ENCODE results near the gene AGTR1. TPM values are rescaled to one million over a fixed set of nuclear protein-coding genes. Genes with fewer than 3 reads are reported as not detected.

The AGTR1 gene
- total and polyA plus RNA-seq, 2 of the 13 experiments (the other 11 are each of a cell fraction or from before 2014, with no cell fraction given): 0.64 to 1.5 TPM

DNA sequence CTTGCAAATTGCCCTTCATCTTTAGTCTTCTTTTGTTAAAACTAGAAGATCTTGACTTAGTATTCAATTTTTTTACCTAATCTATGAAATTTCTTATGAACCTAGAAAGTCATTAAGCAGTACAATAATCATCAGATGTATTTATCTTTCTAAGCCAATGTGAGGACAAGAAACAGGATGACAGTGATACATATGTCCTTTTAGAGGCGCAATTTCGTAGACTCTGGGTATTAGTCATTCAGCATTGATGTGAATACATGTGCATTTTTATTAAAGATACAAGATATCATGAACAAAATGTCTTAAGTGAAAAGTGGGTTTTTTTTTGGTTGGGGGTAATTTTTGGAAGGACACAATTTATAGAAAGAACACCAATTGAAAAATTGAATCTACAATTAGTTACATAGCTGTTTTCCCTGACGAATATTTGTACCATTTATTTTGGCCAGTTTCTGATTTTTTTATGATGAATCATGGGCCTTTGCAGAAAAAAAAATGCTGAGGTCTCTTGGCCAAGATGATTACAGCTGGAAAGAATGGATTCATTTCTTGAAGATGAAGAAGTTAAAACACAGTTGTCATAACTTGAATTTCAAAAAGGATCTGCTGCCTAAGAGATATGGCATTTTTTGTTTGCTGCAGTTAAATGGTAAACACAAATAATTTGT, 48.9 kb upstream of the AGTR1 start (continued):
- TF ChIP-seq NFKBIZ (CRISPR knock-in tag; IDR thresholded peaks at IDR 0.05) (no peak), PTBP1 (IDR thresholded peaks at IDR 0.05; ENCODE audit: low read depth, low read length, poor library complexity, severe bottlenecking) (no peak), KMT2A (CRISPR knock-in tag; IDR thresholded peaks at IDR 0.05) (no peak)

- POLR2A ChIA-PET: no interaction called here
- Histone ChIP-seq H2AFZ (ENCODE audit: low read length) (no peak overlapping the region), H3K27me3 (ENCODE audit: control insufficient read depth in 1 of 2, insufficient read depth in 2 of 2, low read length in 2 of 2) (no peaks in the 10 kb centered on the region), H3K79me2 (ENCODE audit: insufficient read depth, low read length) (no peaks in the 10 kb centered on the region), H3K27ac (ENCODE audit: extremely low read length, insufficient read depth, low read length) (no peak overlapping the region), H4K20me1 (ENCODE audit: insufficient read depth, low read length) (no peaks in the 10 kb centered on the region), H3K9ac (ENCODE audit: insufficient read depth, low read depth, low read length) (no peak overlapping the region), H3K4me2 (ENCODE audit: low read depth, low read length) (no peak overlapping the region), H3K4me1 (ENCODE audit: insufficient read depth, low read length) (peaks cover 6% of the 10 kb centered on the region; the same call in 1 of the 2 replicates), H3K9me3 (ENCODE audit: low read length) (no peaks in the 10 kb centered on the region), H3K36me3 (replicated peaks in 1 of 2; ENCODE audit: control insufficient read depth in 1 of 2, insufficient read depth in 2 of 2, low read length in 2 of 2) (no peaks in the 10 kb centered on the region), H3K4me3 (replicated peaks in 1 of 3; ENCODE audit: insufficient read depth in 1 of 3, low read depth in 2 of 3, low read length in 3 of 3) (no peak overlapping the region)
- WGBS (ENCODE audit: low lambda C conversion rate): 60% methylated on average over 6 of the region's 6 CpGs
- ATAC-seq: no peak
- BruUV-seq (replicated peaks): no TSS peak
- CTCF ChIA-PET (ENCODE audit: low intra/inter-chr PET ratio, low total read pairs): no interaction called here
- DNase-seq (ENCODE audit: low spot score): no peak
- FAIRE-seq: no peak
- intact Hi-C loops (cut with micrococcal nuclease; ENCODE audit: unreplicated experiment) (no loop called here), in situ Hi-C loops (cut with HindIII; ENCODE audit: extremely low pct_ligation_motif_present, low pct_unique_long_range_greater_than_20kb) (no loop called here)
- no peak for TF ChIP-seq ZNF503 (CRISPR knock-in tag; IDR thresholded peaks at IDR 0.05)
- TF ChIP-seq MTF1 (CRISPR knock-in tag; IDR thresholded peaks at IDR 0.05): no peak
- TF ChIP-seq, protein P1, sequence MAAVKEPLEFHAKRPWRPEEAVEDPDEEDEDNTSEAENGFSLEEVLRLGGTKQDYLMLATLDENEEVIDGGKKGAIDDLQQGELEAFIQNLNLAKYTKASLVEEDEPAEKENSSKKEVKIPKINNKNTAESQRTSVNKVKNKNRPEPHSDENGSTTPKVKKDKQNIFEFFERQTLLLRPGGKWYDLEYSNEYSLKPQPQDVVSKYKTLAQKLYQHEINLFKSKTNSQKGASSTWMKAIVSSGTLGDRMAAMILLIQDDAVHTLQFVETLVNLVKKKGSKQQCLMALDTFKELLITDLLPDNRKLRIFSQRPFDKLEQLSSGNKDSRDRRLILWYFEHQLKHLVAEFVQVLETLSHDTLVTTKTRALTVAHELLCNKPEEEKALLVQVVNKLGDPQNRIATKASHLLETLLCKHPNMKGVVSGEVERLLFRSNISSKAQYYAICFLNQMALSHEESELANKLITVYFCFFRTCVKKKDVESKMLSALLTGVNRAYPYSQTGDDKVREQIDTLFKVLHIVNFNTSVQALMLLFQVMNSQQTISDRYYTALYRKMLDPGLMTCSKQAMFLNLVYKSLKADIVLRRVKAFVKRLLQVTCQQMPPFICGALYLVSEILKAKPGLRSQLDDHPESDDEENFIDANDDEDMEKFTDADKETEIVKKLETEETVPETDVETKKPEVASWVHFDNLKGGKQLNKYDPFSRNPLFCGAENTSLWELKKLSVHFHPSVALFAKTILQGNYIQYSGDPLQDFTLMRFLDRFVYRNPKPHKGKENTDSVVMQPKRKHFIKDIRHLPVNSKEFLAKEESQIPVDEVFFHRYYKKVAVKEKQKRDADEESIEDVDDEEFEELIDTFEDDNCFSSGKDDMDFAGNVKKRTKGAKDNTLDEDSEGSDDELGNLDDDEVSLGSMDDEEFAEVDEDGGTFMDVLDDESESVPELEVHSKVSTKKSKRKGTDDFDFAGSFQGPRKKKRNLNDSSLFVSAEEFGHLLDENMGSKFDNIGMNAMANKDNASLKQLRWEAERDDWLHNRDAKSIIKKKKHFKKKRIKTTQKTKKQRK (IDR thresholded peaks at IDR 0.05; ENCODE audit: low read length): no peak
- no peak for TF ChIP-seq SNAPC5 (CRISPR knock-in tag; IDR thresholded peaks at IDR 0.05; ENCODE audit: borderline replicate concordance)
- no peak for TF ChIP-seq ZNF207 (IDR thresholded peaks at IDR 0.05; ENCODE audit: borderline replicate concordance)
- TF ChIP-seq, protein P2, sequence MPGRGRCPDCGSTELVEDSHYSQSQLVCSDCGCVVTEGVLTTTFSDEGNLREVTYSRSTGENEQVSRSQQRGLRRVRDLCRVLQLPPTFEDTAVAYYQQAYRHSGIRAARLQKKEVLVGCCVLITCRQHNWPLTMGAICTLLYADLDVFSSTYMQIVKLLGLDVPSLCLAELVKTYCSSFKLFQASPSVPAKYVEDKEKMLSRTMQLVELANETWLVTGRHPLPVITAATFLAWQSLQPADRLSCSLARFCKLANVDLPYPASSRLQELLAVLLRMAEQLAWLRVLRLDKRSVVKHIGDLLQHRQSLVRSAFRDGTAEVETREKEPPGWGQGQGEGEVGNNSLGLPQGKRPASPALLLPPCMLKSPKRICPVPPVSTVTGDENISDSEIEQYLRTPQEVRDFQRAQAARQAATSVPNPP (CRISPR knock-in tag; IDR thresholded peaks at IDR 0.05): no peak
- TF ChIP-seq, protein P3, sequence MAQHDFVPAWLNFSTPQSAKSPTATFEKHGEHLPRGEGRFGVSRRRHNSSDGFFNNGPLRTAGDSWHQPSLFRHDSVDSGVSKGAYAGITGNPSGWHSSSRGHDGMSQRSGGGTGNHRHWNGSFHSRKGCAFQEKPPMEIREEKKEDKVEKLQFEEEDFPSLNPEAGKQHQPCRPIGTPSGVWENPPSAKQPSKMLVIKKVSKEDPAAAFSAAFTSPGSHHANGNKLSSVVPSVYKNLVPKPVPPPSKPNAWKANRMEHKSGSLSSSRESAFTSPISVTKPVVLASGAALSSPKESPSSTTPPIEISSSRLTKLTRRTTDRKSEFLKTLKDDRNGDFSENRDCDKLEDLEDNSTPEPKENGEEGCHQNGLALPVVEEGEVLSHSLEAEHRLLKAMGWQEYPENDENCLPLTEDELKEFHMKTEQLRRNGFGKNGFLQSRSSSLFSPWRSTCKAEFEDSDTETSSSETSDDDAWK (CRISPR knock-in tag; IDR thresholded peaks at IDR 0.05): no peak
- no peak for TF ChIP-seq SOX6 (IDR thresholded peaks at IDR 0.05)
- TF ChIP-seq SOX6 (CRISPR knock-in tag; IDR thresholded peaks at IDR 0.05): no peak
- TF ChIP-seq CEBPB (IDR thresholded peaks at IDR 0.05; ENCODE audit: borderline replicate concordance, low read depth, low read length): no peak
- TF ChIP-seq, protein P4, sequence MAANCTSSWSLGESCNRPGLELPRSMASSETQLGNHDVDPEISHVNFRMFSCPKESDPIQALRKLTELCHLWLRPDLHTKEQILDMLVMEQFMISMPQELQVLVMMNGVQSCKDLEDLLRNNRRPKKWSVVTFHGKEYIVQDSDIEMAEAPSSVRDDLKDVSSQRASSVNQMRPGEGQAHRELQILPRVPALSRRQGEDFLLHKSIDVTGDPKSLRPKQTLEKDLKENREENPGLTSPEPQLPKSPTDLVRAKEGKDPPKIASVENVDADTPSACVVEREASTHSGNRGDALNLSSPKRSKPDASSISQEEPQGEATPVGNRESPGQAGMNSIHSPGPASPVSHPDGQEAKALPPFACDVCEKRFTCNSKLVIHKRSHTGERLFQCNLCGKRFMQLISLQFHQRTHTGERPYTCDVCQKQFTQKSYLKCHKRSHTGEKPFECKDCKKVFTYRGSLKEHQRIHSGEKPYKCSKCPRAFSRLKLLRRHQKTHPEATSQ (CRISPR knock-in tag; IDR thresholded peaks at IDR 0.05; ENCODE audit: borderline replicate concordance): no peak
Observed at GRCh38 chr3:148651549-148651948, 46.2 kb upstream of the AGTR1 start.
